Kidney epithelial cell (primary cell): ENCODE results near the gene FNDC1. TPM values are rescaled to one million over a fixed set of nuclear protein-coding genes. Genes with fewer than 3 reads are reported as not detected.

Experiments
- DNase-seq: peaks from one replicate; pipeline ENCODE4 v3.0.0-alpha.2; 2010; ENCODE audit warnings: low read depth
- H3K27me3 ChIP-seq: 2 replicates; pipeline ENCODE4 v1.6.0; 2011; ENCODE audit warnings: low read length; ENCODE audit not compliant: control insufficient read depth, insufficient read depth
- H3K36me3 ChIP-seq: 2 replicates; pipeline ENCODE4 v1.5.1; 2011; ENCODE audit warnings: low read length; ENCODE audit not compliant: control insufficient read depth, insufficient read depth
- H3K4me3 ChIP-seq: 2 replicates; pipeline ENCODE4 v1.5.1; 2011; ENCODE audit warnings: low read depth, mild to moderate bottlenecking, control low read depth, low read length
- total RNA-seq: library from RNA; depleted of rRNA; stranded (reverse); fragments of >200 nt; gene quantifications from 2 replicates; pipeline ENCODE4 v1.2.3, GENCODE V29; 2015
- TF ChIP-seq, protein P1 (sequence below): IDR thresholded peaks from 2 replicates; pipeline ENCODE4 v1.5.1; 2011; ENCODE audit warnings: mild to moderate bottlenecking, moderate library complexity, low read length, control low read depth, inconsistent platforms; ENCODE audit not compliant: insufficient read depth, poor library complexity, severe bottlenecking

The FNDC1 gene
- total RNA-seq, 1 donor from 2014 or later: 1.0 TPM

GRCh38 chr6:159180001-159180400, 10.8 kb downstream of the FNDC1 start:
- Histone ChIP-seq H3K4me3 (no peak overlapping the region), H3K36me3 (no peaks in the 10 kb centered on the region), H3K27me3 (peaks cover 2% of the 10 kb centered on the region)
- TF ChIP-seq, protein P1, sequence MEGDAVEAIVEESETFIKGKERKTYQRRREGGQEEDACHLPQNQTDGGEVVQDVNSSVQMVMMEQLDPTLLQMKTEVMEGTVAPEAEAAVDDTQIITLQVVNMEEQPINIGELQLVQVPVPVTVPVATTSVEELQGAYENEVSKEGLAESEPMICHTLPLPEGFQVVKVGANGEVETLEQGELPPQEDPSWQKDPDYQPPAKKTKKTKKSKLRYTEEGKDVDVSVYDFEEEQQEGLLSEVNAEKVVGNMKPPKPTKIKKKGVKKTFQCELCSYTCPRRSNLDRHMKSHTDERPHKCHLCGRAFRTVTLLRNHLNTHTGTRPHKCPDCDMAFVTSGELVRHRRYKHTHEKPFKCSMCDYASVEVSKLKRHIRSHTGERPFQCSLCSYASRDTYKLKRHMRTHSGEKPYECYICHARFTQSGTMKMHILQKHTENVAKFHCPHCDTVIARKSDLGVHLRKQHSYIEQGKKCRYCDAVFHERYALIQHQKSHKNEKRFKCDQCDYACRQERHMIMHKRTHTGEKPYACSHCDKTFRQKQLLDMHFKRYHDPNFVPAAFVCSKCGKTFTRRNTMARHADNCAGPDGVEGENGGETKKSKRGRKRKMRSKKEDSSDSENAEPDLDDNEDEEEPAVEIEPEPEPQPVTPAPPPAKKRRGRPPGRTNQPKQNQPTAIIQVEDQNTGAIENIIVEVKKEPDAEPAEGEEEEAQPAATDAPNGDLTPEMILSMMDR: no peak
- no peak for DNase-seq

GRCh38 chr6:159181914-159182313, 12.7 kb downstream of the FNDC1 start:
- TF ChIP-seq, protein P1: no peak
- Histone ChIP-seq H3K4me3 (no peak overlapping the region), H3K27me3 (no peaks in the 10 kb centered on the region), H3K36me3 (no peaks in the 10 kb centered on the region)
- DNase-seq: no peak

DNA sequence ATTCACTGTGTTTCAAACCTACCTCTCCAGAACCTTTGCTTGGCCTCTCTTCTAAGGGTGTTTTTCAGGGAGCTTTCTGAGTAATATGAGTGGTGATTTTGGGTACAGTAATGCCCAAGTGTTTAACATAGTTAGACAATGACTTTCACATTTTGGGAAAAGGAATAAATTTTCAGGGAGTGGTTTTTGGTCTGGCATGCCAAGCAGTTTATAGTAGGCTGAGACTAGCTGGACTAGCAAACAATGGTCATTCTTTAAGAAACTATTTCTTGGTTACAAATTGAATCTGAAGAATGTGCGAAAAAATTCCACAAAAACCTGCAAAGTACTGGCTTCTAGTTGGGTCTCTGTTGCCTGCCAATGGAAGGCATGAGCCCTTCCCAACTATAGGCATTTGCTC, 15.4 kb downstream of the FNDC1 start:
- DNase-seq: no peak
- H3K4me3 ChIP-seq: no peak overlapping the region
- no peaks in the 10 kb centered on the region for H3K27me3 ChIP-seq
- no peaks in the 10 kb centered on the region for H3K36me3 ChIP-seq
- TF ChIP-seq, protein P1: no peak

- TF ChIP-seq, protein P1: no peak
- no peak overlapping the region for H3K4me3 ChIP-seq
- no peaks in the 10 kb centered on the region for H3K27me3 ChIP-seq
- H3K36me3 ChIP-seq: no peaks in the 10 kb centered on the region
- DNase-seq: no peak
Measured at GRCh38 chr6:159190460-159190859, 21.3 kb downstream of the FNDC1 start.

DNA sequence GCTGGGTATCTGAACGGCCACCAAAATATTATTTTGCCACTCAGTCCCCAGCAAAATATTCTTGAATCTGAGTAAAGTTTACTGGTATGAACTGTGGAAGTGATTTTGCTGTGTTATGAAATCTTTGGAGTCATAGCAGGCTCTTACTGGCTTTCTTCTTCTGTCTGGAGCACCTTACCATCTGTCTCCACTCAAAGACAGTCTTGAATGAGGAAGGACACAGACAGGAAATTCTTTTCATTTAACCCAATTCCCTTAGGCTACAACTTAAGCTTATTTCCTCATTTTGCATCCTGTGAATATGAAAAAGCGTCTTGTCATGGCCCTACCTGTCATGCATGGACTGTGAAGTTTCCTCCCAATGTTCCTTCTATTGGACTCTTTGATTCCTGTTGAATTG, 24.7 kb downstream of the FNDC1 start:
- TF ChIP-seq, protein P1: no peak
- no peak for DNase-seq
- Histone ChIP-seq H3K27me3 (no peaks in the 10 kb centered on the region), H3K36me3 (no peaks in the 10 kb centered on the region), H3K4me3 (no peak overlapping the region)

- TF ChIP-seq, protein P1: no peak
- Histone ChIP-seq H3K36me3 (no peaks in the 10 kb centered on the region), H3K4me3 (no peak overlapping the region), H3K27me3 (no peaks in the 10 kb centered on the region)
- no peak for DNase-seq
Measured at GRCh38 chr6:159194421-159194820, 25.2 kb downstream of the FNDC1 start.
